SU-DHL-6 (cell line): ENCODE data around the gene DHRS7.

ENCODE experiments used
- H2AFZ ChIP-seq: fragments of 200-600 bp; sonication (generic); 2 replicates; pipeline ENCODE4 v1.6.1; 2014; ENCODE audit warnings: low read depth, mild to moderate bottlenecking, moderate library complexity, mixed read lengths, antibody characterized with exemption, low read length; ENCODE audit not compliant: severe bottlenecking
- H3F3A ChIP-seq: fragments of 200-600 bp; shearing (Covaris generic); 2 replicates; pipeline ENCODE4 v1.6.0; 2016; ENCODE audit warnings: antibody characterized with exemption, mild to moderate bottlenecking; ENCODE audit not compliant: insufficient read depth
- H3K27ac ChIP-seq: fragments of 200-600 bp; sonication (generic); 2 replicates; pipeline ENCODE4 v1.5.1; 2016; ENCODE audit warnings: low read depth, mild to moderate bottlenecking, low read length, moderate library complexity, mixed read lengths
- H3K27me3 ChIP-seq: fragments of 200-600 bp; sonication (generic), shearing (Covaris generic); 2 replicates; pipeline ENCODE4 v1.6.0; 2014; ENCODE audit warnings: mild to moderate bottlenecking, low read length
- H3K36me3 ChIP-seq: fragments of 200-600 bp; sonication (generic); 2 replicates; pipeline ENCODE4 v1.6.1; 2014; ENCODE audit warnings: mild to moderate bottlenecking, low read length, mixed read lengths
- H3K4me2 ChIP-seq: fragments of 300-600, 200-600 bp; shearing (Covaris generic), sonication (generic); 2 replicates; pipeline ENCODE4 v1.6.0; 2014; ENCODE audit warnings: low read length, low read depth, mild to moderate bottlenecking; ENCODE audit not compliant: poor library complexity, severe bottlenecking
- H3K4me3 ChIP-seq: fragments of 200-600 bp; sonication (generic); 2 replicates; pipeline ENCODE4 v1.5.1; 2014; ENCODE audit warnings: antibody characterized with exemption, low read length, mild to moderate bottlenecking, mixed read lengths; ENCODE audit not compliant: insufficient read depth, poor library complexity, severe bottlenecking
- H3K79me2 ChIP-seq: fragments of 200-600 bp; sonication (generic); 2 replicates; pipeline ENCODE4 v1.6.1; 2014; ENCODE audit warnings: mild to moderate bottlenecking, low read length, moderate library complexity; ENCODE audit not compliant: insufficient read depth
- H3K9ac ChIP-seq: fragments of 200-600 bp; sonication (generic); 2 replicates; pipeline ENCODE4 v1.7.0; 2014; ENCODE audit warnings: mild to moderate bottlenecking, low read length
- H3K9me2 ChIP-seq: fragments of 200-600 bp; sonication (generic); replicated peaks from 2 replicates; pipeline ENCODE4 v1.6.1; 2014; ENCODE audit warnings: low read length; ENCODE audit not compliant: insufficient read depth
- H3K9me3 ChIP-seq: fragments of 200-600 bp; sonication (generic); 2 replicates; pipeline ENCODE4 v1.6.1; 2014; ENCODE audit warnings: low read length, mixed read lengths; ENCODE audit not compliant: insufficient read depth
- H4K20me1 ChIP-seq: fragments of 200-600 bp; sonication (generic); 2 replicates; pipeline ENCODE4 v1.6.1; 2014; ENCODE audit warnings: low read depth, mild to moderate bottlenecking, antibody characterized with exemption, low read length, moderate library complexity, mixed read lengths
- CTCF ChIP-seq: fragments of 200-600 bp; sonication (generic); IDR thresholded peaks from one replicate; pipeline ENCODE4 v1.5.1; 2017; ENCODE audit warnings: antibody characterized with exemption, mild to moderate bottlenecking, low read length, moderate library complexity; ENCODE audit not compliant: insufficient read depth, poor library complexity, severe bottlenecking
- EZH2phosphoT487 ChIP-seq: fragments of 200-600 bp; sonication (generic), shearing (Covaris generic); conservative IDR thresholded peaks from 2 replicates; pipeline ENCODE4 v1.6.1; 2018; ENCODE audit warnings: mild to moderate bottlenecking, antibody characterized with exemption, low read length, moderate library complexity, mixed read lengths

The DHRS7 gene

GRCh38 chr14:60188115-60188514 lies 22.9 kb upstream of the DHRS7 start:
- Histone ChIP-seq H3K79me2 (no peaks in the 10 kb centered on the region), H3F3A (no peaks in the 10 kb centered on the region), H3K27ac (no peak overlapping the region), H4K20me1 (no peaks in the 10 kb centered on the region), H2AFZ (no peak overlapping the region), H3K4me2 (no peak overlapping the region), H3K9me2 (no peaks in the 10 kb centered on the region), H3K27me3 (no peaks in the 10 kb centered on the region), H3K4me3 (no peak overlapping the region), H3K36me3 (no peaks in the 10 kb centered on the region), H3K9me3 (no peaks in the 10 kb centered on the region), H3K9ac (no peak overlapping the region)
- TF ChIP-seq CTCF (no peak), EZH2phosphoT487 (no peak)

GRCh38 chr14:60184905-60185555 lies 19.8 kb upstream of the DHRS7 start:
- no peaks in the 10 kb centered on the region for H3K27me3 ChIP-seq
- H3K9ac ChIP-seq, result peak overlapping the region; percentile 29; the same call in 1 of the 2 replicates
- H2AFZ ChIP-seq, result peak overlapping the region; percentile 64
- peak overlapping the region; percentile 68 for H3K4me2 ChIP-seq
- H3K27ac ChIP-seq, result peak overlapping the region; percentile 38; the same call in 1 of the 2 replicates
- no peaks in the 10 kb centered on the region for H3F3A ChIP-seq
- TF ChIP-seq CTCF (no peak), EZH2phosphoT487 (no peak)
- no peaks in the 10 kb centered on the region for H3K9me2 ChIP-seq
- H3K9me3 ChIP-seq, result no peaks in the 10 kb centered on the region
- H4K20me1 ChIP-seq, result no peaks in the 10 kb centered on the region
- no peaks in the 10 kb centered on the region for H3K36me3 ChIP-seq
- H3K4me3 ChIP-seq, result no peak overlapping the region
- H3K79me2 ChIP-seq, result no peaks in the 10 kb centered on the region

GRCh38 chr14:60184146-60184904 lies 19.1 kb upstream of the DHRS7 start:
- Histone ChIP-seq H3K4me3 (peak overlapping the region; percentile 34), H3K4me2 (peak overlapping the region; percentile 68)

More at GRCh38 chr14:60184146-60184904, 19.1 kb upstream of the DHRS7 start:
- H4K20me1 ChIP-seq, result no peaks in the 10 kb centered on the region
- TF ChIP-seq EZH2phosphoT487 (no peak), CTCF (peak; percentile 60)
- H3K9me3 ChIP-seq, result no peaks in the 10 kb centered on the region; the same call in 1 of the 2 replicates
- no peaks in the 10 kb centered on the region for H3K9me2 ChIP-seq
- H2AFZ ChIP-seq, result peak overlapping the region; percentile 64
- H3K9ac ChIP-seq, result peak overlapping the region; percentile 29
- H3K79me2 ChIP-seq, result no peaks in the 10 kb centered on the region
- H3K27ac ChIP-seq, result peak overlapping the region; percentile 38; the same call in 1 of the 2 replicates
- no peaks in the 10 kb centered on the region for H3K36me3 ChIP-seq
- no peaks in the 10 kb centered on the region for H3K27me3 ChIP-seq
- no peaks in the 10 kb centered on the region for H3F3A ChIP-seq
